GM18858 (cell line): Measurements from ENCODE around the gene S1PR4.
"Not testable (repeated sequence)": the region's sequence is repeated elsewhere in the genome, so short reads cannot be mapped to it uniquely, and the experiment has no call there.

ENCODE experiments used
- ATAC-seq: cut with Tn5 transposase; IDR thresholded peaks from one replicate; pipeline ENCODE4 v1.9.1; 2021; ENCODE audit not compliant: unreplicated experiment

Gene S1PR4

GRCh38 chr19:3211191-3211590 is 32.6 kb downstream of the S1PR4 start:
- no peak for ATAC-seq

- no peak for ATAC-seq
These were observed 34.6 kb downstream of the S1PR4 start for GRCh38 chr19:3213159-3213558.

DNA sequence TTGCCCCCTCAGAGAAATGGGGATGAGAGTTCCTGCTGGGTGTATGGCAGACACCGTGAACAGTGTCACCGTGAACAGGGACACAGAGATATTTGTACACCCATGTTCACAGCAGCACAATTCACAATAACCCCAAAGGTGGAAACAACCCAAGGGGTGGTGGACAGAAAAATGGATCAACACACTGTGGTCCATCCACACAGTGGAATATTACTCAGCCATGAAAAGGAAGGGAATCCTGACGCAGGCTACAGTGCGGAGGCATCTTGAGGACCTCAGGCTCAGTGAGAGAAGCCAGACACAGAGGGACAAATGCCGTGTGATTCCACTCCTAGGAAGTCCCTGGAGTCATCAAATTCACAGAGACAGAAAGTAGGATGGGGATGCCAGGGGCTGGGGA is 38.3 kb downstream of the S1PR4 start:
- no peak for ATAC-seq

GRCh38 chr19:3220576-3220975 is 42.0 kb downstream of the S1PR4 start:
- ATAC-seq = no peak

GRCh38 chr19:3221576-3221975 is 43.0 kb downstream of the S1PR4 start:
- not testable (repeated sequence) for ATAC-seq

- no peak for ATAC-seq
These were observed 44.1 kb downstream of the S1PR4 start for GRCh38 chr19:3222709-3223108.

GRCh38 chr19:3224346-3225168 is 46.0 kb downstream of the S1PR4 start, which contains the start of gene CELF5:
Gene CELF5 (plus strand): TSS chr19:3224661. CDS start chr19:3224740, 79 bp downstream.
- no peak for ATAC-seq

GRCh38 chr19:3225169-3225485 is 46.6 kb downstream of the S1PR4 start:
- no peak for ATAC-seq

GRCh38 chr19:3225677-3226093 is 47.1 kb downstream of the S1PR4 start:
- no peak for ATAC-seq

DNA sequence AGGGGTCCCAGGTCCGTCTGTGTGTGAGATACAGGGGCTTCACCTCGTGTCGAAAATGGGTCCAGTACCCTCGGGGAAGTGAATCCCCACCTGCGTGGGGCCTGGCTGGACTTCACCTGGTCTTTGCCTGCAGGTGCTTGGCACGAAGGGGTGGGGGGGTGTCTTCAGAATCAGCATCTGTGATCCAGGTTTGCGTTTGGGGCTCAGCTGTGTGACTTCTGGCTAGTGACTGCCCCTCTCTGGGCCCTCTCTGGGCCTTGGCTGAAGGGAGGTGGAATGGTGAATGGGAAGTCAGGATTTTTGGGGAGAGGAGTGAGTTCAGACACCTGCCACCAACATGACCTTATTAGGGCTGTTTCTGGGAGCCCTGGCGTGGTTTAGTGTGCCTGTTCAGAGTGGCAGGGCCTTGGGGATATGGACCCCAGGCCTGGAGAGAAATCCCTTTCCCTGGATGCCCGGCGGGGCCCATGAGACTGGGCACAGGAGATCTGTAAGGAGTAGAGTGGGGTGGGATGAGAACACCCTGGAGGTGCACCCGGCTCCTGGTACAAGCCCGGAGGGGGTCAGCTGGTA is 48.6 kb downstream of the S1PR4 start:
- ATAC-seq = no peak

DNA sequence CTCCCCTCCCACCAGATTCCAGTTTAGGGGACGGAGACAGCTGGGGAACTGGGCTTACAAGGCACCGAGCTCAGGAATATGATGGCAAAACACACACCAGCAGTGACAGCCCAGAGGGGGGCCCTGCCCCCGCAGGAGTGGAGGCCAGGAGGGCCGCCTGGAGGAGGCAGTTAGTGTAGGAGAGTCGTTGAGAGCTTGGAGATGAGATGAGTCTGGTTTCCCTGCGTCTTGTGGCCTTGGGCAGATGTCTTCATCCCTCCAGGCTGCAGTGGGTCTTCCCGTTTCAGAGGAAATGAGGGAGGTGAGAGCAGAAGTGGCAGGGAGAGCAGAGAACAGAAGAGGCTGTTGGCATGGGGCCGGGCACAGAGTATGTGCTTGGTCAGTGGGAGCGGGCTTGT is 50.8 kb downstream of the S1PR4 start:
- ATAC-seq = no peak
